Inferior parietal cortex (tissue), 1 donor: ENCODE measurements around the gene ENPP3.
A peak's percentile ranks its signal among the peaks of the same experiment; 100 is the strongest.

Experiments used
- DNase-seq: peaks from one replicate; pipeline ENCODE4 v3.0.0-alpha.2; 2016; ENCODE audit errors: extremely low spot score

The ENPP3 gene

GRCh38 chr6:131636880-131637792 lies at the start of gene ENPP3:
TSS of gene ENPP3 (plus strand) at chr6:131637302. CDS start at chr6:131637385, 83 bp downstream.
- DNase-seq = no peak

GRCh38 chr6:131587909-131588308 lies 49.2 kb upstream of the ENPP3 start:
- DNase-seq = no peak

- no peak for DNase-seq
Measured at GRCh38 chr6:131588643-131589042, 48.5 kb upstream of the ENPP3 start.

GRCh38 chr6:131592935-131593334 lies 44.2 kb upstream of the ENPP3 start:
- DNase-seq = no peak

GRCh38 chr6:131594074-131594473 lies 43.0 kb upstream of the ENPP3 start:
- no peak for DNase-seq

GRCh38 chr6:131597446-131597845 lies 39.7 kb upstream of the ENPP3 start:
- DNase-seq = no peak

- DNase-seq = no peak
Measured at GRCh38 chr6:131600716-131601115, 36.4 kb upstream of the ENPP3 start.

GRCh38 chr6:131602781-131603312 lies 34.3 kb upstream of the ENPP3 start:
- DNase-seq = no peak

DNA sequence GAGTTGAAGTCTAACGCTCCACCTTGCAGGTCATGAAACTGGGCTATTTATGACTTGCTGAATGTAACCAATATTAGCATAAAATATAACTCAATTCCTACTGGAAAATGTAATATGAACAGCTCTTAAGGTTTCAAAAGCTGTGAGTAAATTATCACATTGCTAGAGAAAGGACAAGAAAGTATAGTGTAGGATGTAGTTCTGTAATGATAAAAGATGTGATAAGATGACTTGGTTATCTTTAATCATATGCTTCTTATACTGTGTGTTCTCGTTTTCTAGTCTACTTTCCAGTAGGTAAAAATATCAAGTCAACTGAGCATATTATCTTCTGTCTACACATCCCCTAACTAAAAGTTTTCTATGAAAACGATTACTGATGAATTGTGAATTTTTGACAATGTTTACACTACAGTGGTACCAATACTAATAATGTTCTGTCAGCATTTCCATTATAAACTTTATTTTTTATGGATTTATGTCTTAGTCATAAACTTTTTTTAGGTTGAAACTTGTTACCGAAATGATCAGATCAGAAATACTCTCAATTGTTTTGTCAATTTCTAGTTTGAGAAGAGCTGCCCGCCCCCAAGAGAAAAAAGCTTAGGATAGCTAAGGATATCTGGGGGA lies 23.7 kb upstream of the ENPP3 start:
- DNase-seq = no peak

- DNase-seq = no peak
Measured at GRCh38 chr6:131615275-131615674, 21.8 kb upstream of the ENPP3 start.

- peak; percentile 92 for DNase-seq
Measured at GRCh38 chr6:131627724-131628682, 9.1 kb upstream of the ENPP3 start, which contains the start of gene MED23. TSS of gene MED23 (minus strand) at chr6:131628242. CDS start at chr6:131628049, 193 bp downstream.

DNA sequence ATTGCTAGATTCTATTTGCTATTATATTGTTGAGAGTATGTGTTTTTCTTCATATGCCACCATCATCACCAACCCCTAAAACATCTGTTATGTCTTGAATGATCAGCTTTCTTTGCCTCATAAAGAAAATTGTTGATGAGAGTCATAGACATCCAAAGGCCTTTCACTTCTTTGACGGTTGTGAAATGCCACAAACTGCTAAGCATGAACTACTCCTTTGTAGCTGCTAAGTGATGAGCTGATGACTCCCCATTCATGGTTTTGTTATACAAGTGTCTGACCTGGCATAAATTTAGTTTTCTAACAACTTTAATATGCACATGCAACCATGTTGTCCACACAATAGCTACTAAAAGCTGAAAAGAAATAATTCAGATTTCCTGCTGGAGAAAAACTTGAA lies 8.4 kb upstream of the ENPP3 start:
- DNase-seq = peak; percentile 19

- peak; percentile 13 for DNase-seq
Measured at GRCh38 chr6:131629651-131630050, 7.5 kb upstream of the ENPP3 start.

DNA sequence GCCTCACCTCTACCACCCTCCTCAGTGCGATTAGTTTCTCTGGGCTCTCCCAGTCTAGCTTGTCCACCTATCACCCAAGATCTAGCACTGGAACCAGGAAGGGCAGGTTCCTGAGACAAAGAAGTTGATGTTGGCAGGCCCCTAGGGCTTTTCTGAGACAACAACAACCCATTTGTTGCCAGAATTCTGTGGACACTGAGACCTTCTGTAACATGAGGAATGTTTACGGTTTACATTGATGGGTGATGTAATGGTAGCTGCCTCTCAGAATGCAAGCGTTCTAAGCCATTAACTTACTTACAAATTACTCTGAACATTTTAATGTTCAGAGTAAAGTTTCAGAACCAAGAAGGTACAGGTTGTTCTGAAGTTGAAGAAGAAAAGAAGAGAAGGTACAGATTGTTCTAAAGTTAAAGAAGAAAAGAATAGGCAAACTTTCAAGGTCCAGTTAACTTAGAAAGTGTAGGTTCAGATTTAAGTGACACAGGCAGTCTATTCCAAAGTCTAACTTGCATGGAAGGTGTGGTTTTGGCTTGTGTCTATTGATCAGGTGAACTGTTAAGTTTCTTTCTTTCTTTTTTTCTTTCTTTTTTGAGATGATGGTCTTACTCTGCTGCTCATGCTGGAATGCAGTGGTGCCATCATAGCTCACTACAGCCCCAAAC lies 5.3 kb upstream of the ENPP3 start:
- no peak for DNase-seq

GRCh38 chr6:131635384-131636340 lies 1.4 kb upstream of the ENPP3 start:
- DNase-seq = no peak

- no peak for DNase-seq
Measured at GRCh38 chr6:131638013-131638412, 911 bp downstream of the ENPP3 start.

GRCh38 chr6:131640100-131640499 lies 3.0 kb downstream of the ENPP3 start:
- DNase-seq = no peak

- DNase-seq = no peak
Measured at GRCh38 chr6:131640576-131640975, 3.5 kb downstream of the ENPP3 start.

- DNase-seq = no peak
Measured at GRCh38 chr6:131641554-131641953, 4.5 kb downstream of the ENPP3 start.

- no peak for DNase-seq
Measured at GRCh38 chr6:131642565-131642964, 5.5 kb downstream of the ENPP3 start.
